ENCODE results near the gene KIAA0513.
"Not testable (repeated sequence)": the region's sequence is repeated elsewhere in the genome, so short reads cannot be mapped to it uniquely, and the experiment has no call there.

KIAA0513 gene

GRCh38 chr16:85027958-85028684, 526 bp downstream of the KIAA0513 start:
- Histone ChIP-seq H3K4me3 (ENCODE audit: low read depth in 1 of 2, low read length in 1 of 2) (peak overlapping the region; percentile 94 to 99), H3K4me1 (ENCODE audit: control insufficient read depth in 1 of 2, insufficient read depth in 1 of 2, low read depth in 1 of 2, low read length in 1 of 2) (peaks cover 70 to 77% of the 10 kb centered on the region in 2 experiments), H3K9me3 (no peaks in the 10 kb centered on the region), H3K36me3 (peaks cover 22% of the 10 kb centered on the region), H3K27me3 (no peaks in the 10 kb centered on the region), H3K27ac (peak overlapping the region; percentile 99)
- TF ChIP-seq, protein P1, sequence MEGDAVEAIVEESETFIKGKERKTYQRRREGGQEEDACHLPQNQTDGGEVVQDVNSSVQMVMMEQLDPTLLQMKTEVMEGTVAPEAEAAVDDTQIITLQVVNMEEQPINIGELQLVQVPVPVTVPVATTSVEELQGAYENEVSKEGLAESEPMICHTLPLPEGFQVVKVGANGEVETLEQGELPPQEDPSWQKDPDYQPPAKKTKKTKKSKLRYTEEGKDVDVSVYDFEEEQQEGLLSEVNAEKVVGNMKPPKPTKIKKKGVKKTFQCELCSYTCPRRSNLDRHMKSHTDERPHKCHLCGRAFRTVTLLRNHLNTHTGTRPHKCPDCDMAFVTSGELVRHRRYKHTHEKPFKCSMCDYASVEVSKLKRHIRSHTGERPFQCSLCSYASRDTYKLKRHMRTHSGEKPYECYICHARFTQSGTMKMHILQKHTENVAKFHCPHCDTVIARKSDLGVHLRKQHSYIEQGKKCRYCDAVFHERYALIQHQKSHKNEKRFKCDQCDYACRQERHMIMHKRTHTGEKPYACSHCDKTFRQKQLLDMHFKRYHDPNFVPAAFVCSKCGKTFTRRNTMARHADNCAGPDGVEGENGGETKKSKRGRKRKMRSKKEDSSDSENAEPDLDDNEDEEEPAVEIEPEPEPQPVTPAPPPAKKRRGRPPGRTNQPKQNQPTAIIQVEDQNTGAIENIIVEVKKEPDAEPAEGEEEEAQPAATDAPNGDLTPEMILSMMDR (IDR thresholded peaks at IDR 0.05) = peak; percentile 36

- Histone ChIP-seq H3K27ac (peak overlapping the region; percentile 99), H3K27me3 (no peaks in the 10 kb centered on the region), H3K4me1 (ENCODE audit: control insufficient read depth in 1 of 2, insufficient read depth in 1 of 2, low read depth in 1 of 2, low read length in 1 of 2) (peaks cover 78 to 83% of the 10 kb centered on the region in 2 experiments), H3K36me3 (peaks cover 29% of the 10 kb centered on the region), H3K9me3 (no peaks in the 10 kb centered on the region), H3K4me3 (ENCODE audit: low read depth in 1 of 2, low read length in 1 of 2) (peak overlapping the region; percentile 94 to 99)
- TF ChIP-seq, protein P1 (IDR thresholded peaks at IDR 0.05) = no peak
Measured at GRCh38 chr16:85028685-85029407, 1.3 kb downstream of the KIAA0513 start.

DNA sequence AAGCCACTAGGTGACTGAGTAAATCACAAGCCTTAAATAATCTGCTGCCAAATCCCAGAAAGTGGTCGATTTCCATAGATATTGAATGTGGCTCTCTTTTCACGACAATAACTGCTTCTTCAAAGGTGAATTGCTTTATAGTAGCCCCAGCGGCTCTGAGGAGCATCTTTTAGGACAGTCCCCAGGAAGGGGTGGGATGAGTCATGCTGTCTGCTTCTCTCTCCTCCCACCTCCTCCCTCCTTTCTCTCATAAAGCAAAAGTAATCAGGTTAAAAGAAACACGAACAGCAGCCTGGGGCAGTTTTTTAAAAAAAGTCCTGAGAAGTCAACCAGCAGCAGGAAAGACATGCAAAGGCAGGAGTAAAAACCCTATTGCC, 1.8 kb downstream of the KIAA0513 start:
- TF ChIP-seq, protein P1 (IDR thresholded peaks at IDR 0.05) = no peak
- Histone ChIP-seq H3K4me3 (ENCODE audit: low read depth in 1 of 2, low read length in 1 of 2) (peak overlapping the region; percentile 94 to 99), H3K4me1 (ENCODE audit: control insufficient read depth in 1 of 2, insufficient read depth in 1 of 2, low read depth in 1 of 2, low read length in 1 of 2) (peaks cover 81 to 87% of the 10 kb centered on the region in 2 experiments), H3K27me3 (no peaks in the 10 kb centered on the region), H3K9me3 (no peaks in the 10 kb centered on the region), H3K27ac (peak overlapping the region; percentile 99), H3K36me3 (peaks cover 35% of the 10 kb centered on the region)

GRCh38 chr16:85029981-85030401, 2.4 kb downstream of the KIAA0513 start:
- peak overlapping the region; percentile 94 to 99 for H3K4me3 ChIP-seq (ENCODE audit: low read depth in 1 of 2, low read length in 1 of 2)
- TF ChIP-seq, protein P1 (IDR thresholded peaks at IDR 0.05) = no peak
- H3K9me3 ChIP-seq = no peaks in the 10 kb centered on the region
- H3K27me3 ChIP-seq = no peaks in the 10 kb centered on the region
- H3K27ac ChIP-seq = peak overlapping the region; percentile 99
- peaks cover 41% of the 10 kb centered on the region for H3K36me3 ChIP-seq
- peaks cover 80 to 87% of the 10 kb centered on the region in 2 experiments for H3K4me1 ChIP-seq (ENCODE audit: control insufficient read depth in 1 of 2, insufficient read depth in 1 of 2, low read depth in 1 of 2, low read length in 1 of 2)

DNA sequence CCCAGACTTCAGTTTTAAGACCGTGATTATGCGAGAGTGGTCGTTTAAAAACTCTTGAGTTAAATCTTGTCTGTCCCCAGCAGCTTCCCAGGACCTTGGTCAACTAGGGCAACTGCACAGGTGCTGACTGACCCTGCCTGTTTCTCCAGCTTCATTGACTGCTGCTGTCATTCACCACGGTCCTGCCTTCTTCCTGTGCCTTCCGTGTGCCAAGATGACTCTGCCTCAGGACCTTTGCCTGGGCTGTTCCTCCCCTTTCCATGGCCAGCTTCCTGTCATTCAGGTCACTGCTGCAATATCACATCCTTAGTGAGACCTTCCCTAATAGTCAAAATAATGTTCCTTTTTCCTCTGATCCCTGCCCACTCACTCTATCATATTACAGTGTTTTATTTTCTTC, 3.9 kb downstream of the KIAA0513 start:
- Histone ChIP-seq H3K36me3 (peaks cover 47% of the 10 kb centered on the region), H3K9me3 (no peaks in the 10 kb centered on the region), H3K4me1 (ENCODE audit: control insufficient read depth in 1 of 2, insufficient read depth in 1 of 2, low read depth in 1 of 2, low read length in 1 of 2) (peaks cover 72 to 85% of the 10 kb centered on the region in 2 experiments), H3K27ac (peak overlapping the region; percentile 99), H3K4me3 (ENCODE audit: low read depth in 1 of 2, low read length in 1 of 2) (peak overlapping the region in 1 of 2 experiments; percentile 7), H3K27me3 (no peaks in the 10 kb centered on the region)
- TF ChIP-seq, protein P1 (IDR thresholded peaks at IDR 0.05) = no peak

- not testable (repeated sequence) for H3K9me3 ChIP-seq, H3K27me3 ChIP-seq
- peak overlapping the region; percentile 99 for H3K27ac ChIP-seq
- peaks cover 55% of the 10 kb centered on the region for H3K36me3 ChIP-seq
- H3K4me3 ChIP-seq (ENCODE audit: low read depth in 1 of 2, low read length in 1 of 2) = peak overlapping the region in 1 of 2 experiments; percentile 7
- peaks cover 72 to 85% of the 10 kb centered on the region in 2 experiments for H3K4me1 ChIP-seq (ENCODE audit: control insufficient read depth in 1 of 2, insufficient read depth in 1 of 2, low read depth in 1 of 2, low read length in 1 of 2)
Measured at GRCh38 chr16:85032187-85032586, 4.6 kb downstream of the KIAA0513 start.
